CD4-positive, alpha-beta T cell (primary cell): Measurements from ENCODE around the gene TMEM170A. TPM values are rescaled to one million over a fixed set of nuclear protein-coding genes. Genes with fewer than 3 reads are reported as not detected.

Source experiments
- ATAC-seq: fragments of 200-7000 bp; cut with Tn5 transposase; one replicate; pipeline ENCODE4 v1.10.0; 2022; ENCODE audit warnings: mild to moderate bottlenecking; ENCODE audit not compliant: poor library complexity
- CTCF ChIA-PET: fragments of 350-600 bp; sonication (Branson Sonifier 250); formaldehyde crosslinking; loops from one replicate; lab custom pipeline; 2021; ENCODE audit warnings: antibody characterized with exemption, inconsistent platforms; lab: Charles Lee
- POLR2A ChIA-PET: fragments of 350-600 bp; sonication (Branson Sonifier 250); formaldehyde crosslinking; loops from one replicate; lab custom pipeline; 2021; ENCODE audit warnings: antibody characterized with exemption, inconsistent platforms; lab: Charles Lee
- DNase-seq, 14 experiments: peaks; one replicate each; pipeline ENCODE4 v3.0.0-alpha.2; 2013 to 2020; ENCODE audit warnings: mixed read lengths in 2 of 14
- H3K27ac ChIP-seq, 2 donors: one replicate each; pipeline versions ENCODE4 v1.5.1 to v1.7.0; 2013; ENCODE audit warnings: low read length in 2 of 2, low read depth in 1 of 2, mild to moderate bottlenecking in 1 of 2
- H3K27me3 ChIP-seq, 2 experiments: 1 replicate in 1 of 2; 2 replicates in 1 of 2; pipeline versions ENCODE4 v1.6.1 to v1.7.0; 2013; ENCODE audit warnings: low read length in 2 of 2, control low read depth in 1 of 2, mild to moderate bottlenecking in 1 of 2, moderate library complexity in 1 of 2; ENCODE audit not compliant: insufficient read depth in 2 of 2, control insufficient read depth in 1 of 2
- H3K36me3 ChIP-seq: one replicate; pipeline ENCODE4 v1.6.1; 2013; ENCODE audit warnings: low read length, control low read depth; ENCODE audit not compliant: insufficient read depth
- H3K4me1 ChIP-seq: one replicate; pipeline ENCODE4 v1.6.1; 2013; ENCODE audit warnings: low read length, control low read depth; ENCODE audit not compliant: insufficient read depth
- H3K4me3 ChIP-seq: one replicate; pipeline ENCODE4 v1.5.1; 2013; ENCODE audit warnings: mild to moderate bottlenecking, low read length, moderate library complexity
- H3K9me3 ChIP-seq, 2 experiments: 1 replicate in 1 of 2; 2 replicates in 1 of 2; pipeline versions ENCODE4 v1.6.1 to v1.7.0; 2013; ENCODE audit warnings: low read length in 2 of 2, mild to moderate bottlenecking in 2 of 2, control low read depth in 1 of 2, moderate library complexity in 1 of 2; ENCODE audit not compliant: control insufficient read depth in 1 of 2, insufficient read depth in 1 of 2
- H3K27ac Mint-ChIP-seq: one replicate; pipeline ENCODE4 v1.8.0; 2020; ENCODE audit warnings: mixed read lengths
- H3K27me3 Mint-ChIP-seq: one replicate; pipeline ENCODE4 v1.8.0; 2021; ENCODE audit warnings: mixed read lengths
- H3K36me3 Mint-ChIP-seq: one replicate; pipeline ENCODE4 v1.8.0; 2021; ENCODE audit warnings: low read depth, mixed read lengths
- H3K4me1 Mint-ChIP-seq: one replicate; pipeline ENCODE4 v1.8.0; 2021; ENCODE audit warnings: low read depth, mixed read lengths
- H3K4me3 Mint-ChIP-seq: one replicate; pipeline ENCODE4 v1.8.0; 2020; ENCODE audit warnings: mild to moderate bottlenecking, mixed read lengths
- H3K9me3 Mint-ChIP-seq: one replicate; pipeline ENCODE4 v1.8.0; 2020; ENCODE audit warnings: mixed read lengths
- CTCF ChIP-seq: fragments of 200-600 bp; IDR thresholded peaks from one replicate; pipeline ENCODE4 v1.8.0; 2022; ENCODE audit warnings: antibody characterized with exemption, mild to moderate bottlenecking
- intact Hi-C, 2 experiments: fragments of 100-400 bp; cut with DNase I in 1 of 2; cut with micrococcal nuclease in 1 of 2; formaldehyde crosslinking; loops; one replicate each; pipeline versions ENCODE4 v1.15.1 to v1.9.0; 2023 to 2025; cut with DNase I, micrococcal nuclease
- total RNA-seq, 174 experiments: library from RNA in 2 of 174; stranded (reverse) in 2 of 174; gene quantifications; one replicate each; pipeline ENCODE4 v1.2.3 and lab custom pipeline; 2021 to 2026

Gene TMEM170A
- total RNA-seq, 2 experiments from 2014 or later = 34.3 to 37.8 TPM

- Histone ChIP-seq H3K4me3 (no peak overlapping the region), H3K27me3 (peaks cover 22 to 29% of the 10 kb centered on the region in 2 experiments), H3K9me3 (peaks cover 0 to 7% of the 10 kb centered on the region in 2 experiments), H3K27ac (no peak overlapping the region), H3K36me3 (no peaks in the 10 kb centered on the region), H3K4me1 (peaks cover 8% of the 10 kb centered on the region)
- Mint-ChIP-seq H3K36me3 (no peaks in the 10 kb centered on the region), H3K4me3 (peak overlapping the region; percentile 68), H3K27ac (no peak overlapping the region), H3K27me3 (peaks cover 45% of the 10 kb centered on the region), H3K9me3 (no peaks in the 10 kb centered on the region), H3K4me1 (peaks cover 9% of the 10 kb centered on the region)
- intact Hi-C loops = no loop called here
- no peak for DNase-seq
- TF ChIP-seq CTCF = no peak
- ChIA-PET POLR2A (interaction anchor here (1.5 kb wide), 1 partner anchor 23 kb away, joined by 4 read pairs; no protein-coding TSS in a partner anchor), CTCF (no interaction called here)
- no peak for ATAC-seq
Observed at GRCh38 chr16:75494184-75494583, 29.7 kb upstream of the TMEM170A start.

GRCh38 chr16:75491876-75492275, 27.4 kb upstream of the TMEM170A start:
- no peak overlapping the region for H3K27ac ChIP-seq
- ATAC-seq (no peak), DNase-seq (no peak)
- H3K9me3 ChIP-seq = peaks cover 0 to 7% of the 10 kb centered on the region in 2 experiments
- no peak overlapping the region for H3K4me3 ChIP-seq
- Mint-ChIP-seq H3K36me3 (no peaks in the 10 kb centered on the region), H3K27ac (no peak overlapping the region), H3K4me1 (peaks cover 9% of the 10 kb centered on the region), H3K27me3 (peaks cover 47% of the 10 kb centered on the region), H3K9me3 (no peaks in the 10 kb centered on the region), H3K4me3 (no peak overlapping the region)
- TF ChIP-seq CTCF = no peak
- peaks cover 22 to 23% of the 10 kb centered on the region in 2 experiments for H3K27me3 ChIP-seq
- intact Hi-C loops = no loop called here
- H3K4me1 ChIP-seq = peaks cover 8% of the 10 kb centered on the region
- no peaks in the 10 kb centered on the region for H3K36me3 ChIP-seq
- POLR2A ChIA-PET = no interaction called here
- CTCF ChIA-PET = no interaction called here

GRCh38 chr16:75488322-75488721, 23.8 kb upstream of the TMEM170A start:
- Histone ChIP-seq H3K9me3 (no peaks in the 10 kb centered on the region), H3K4me3 (no peak overlapping the region), H3K27ac (no peak overlapping the region), H3K27me3 (peaks cover 7 to 8% of the 10 kb centered on the region in 2 experiments), H3K4me1 (no peaks in the 10 kb centered on the region), H3K36me3 (no peaks in the 10 kb centered on the region)
- no peaks in the 10 kb centered on the region for H3K9me3 Mint-ChIP-seq
- peaks cover 38% of the 10 kb centered on the region for H3K27me3 Mint-ChIP-seq
- ATAC-seq (no peak), DNase-seq (no peak)
- TF ChIP-seq CTCF = no peak
- no peak overlapping the region for H3K4me3 Mint-ChIP-seq
- no peak overlapping the region for H3K27ac Mint-ChIP-seq
- ChIA-PET POLR2A (no interaction called here), CTCF (no interaction called here)
- H3K4me1 Mint-ChIP-seq = no peaks in the 10 kb centered on the region
- intact Hi-C loops = no loop called here
- no peaks in the 10 kb centered on the region for H3K36me3 Mint-ChIP-seq
